ENCODE measurements around the gene GJA4. TPM values are rescaled to one million over a fixed set of nuclear protein-coding genes. Genes with fewer than 3 reads are reported as not detected.

Gene GJA4
- total and polyA plus RNA-seq, 2 donors (not counting 3 experiments of a cell fraction or from before 2014, with no cell fraction given): 22.1 to 175 TPM

DNA sequence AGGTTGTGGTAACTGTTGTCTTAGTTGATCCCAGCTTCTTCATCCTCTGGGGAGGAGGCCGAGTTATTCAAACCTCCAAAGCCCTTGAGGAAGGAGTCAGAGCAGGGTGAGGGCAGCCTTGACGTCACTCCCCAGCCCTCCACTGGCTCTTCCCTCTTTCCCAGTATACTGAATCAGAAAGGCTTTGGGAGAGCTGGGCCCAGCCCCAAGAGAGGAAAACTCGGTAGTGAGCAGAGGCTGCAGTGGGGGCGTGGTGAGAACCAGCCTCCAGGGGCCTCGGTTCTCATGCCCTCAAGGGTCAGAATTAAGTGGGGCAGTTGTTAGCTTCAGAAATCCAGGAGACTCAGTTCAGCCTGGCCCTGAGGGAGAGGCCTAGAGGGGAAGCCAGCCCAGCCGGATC lies 1.8 kb upstream of the GJA4 start:
- dilution Hi-C loops (cut with MboI; ENCODE audit: extremely low pct_ligation_motif_present, low sequenced_read_pairs): no loop called here
- DNase-seq (ENCODE audit: low read depth, low spot score): no peak
- intact Hi-C loops (cut with micrococcal nuclease): no loop called here
- BruUV-seq (replicated peaks): no TSS peak
- no peaks in the 10 kb centered on the region for H3K79me2 ChIP-seq (ENCODE audit: control insufficient read depth, insufficient read depth, low read length)
- H3K27me3 ChIP-seq (ENCODE audit: control insufficient read depth in 2 of 2, insufficient read depth in 2 of 2, low read length in 2 of 2): peaks cover 26 to 33% of the 10 kb centered on the region in 2 experiments
- no peaks in the 10 kb centered on the region for H3K9me3 ChIP-seq (replicated peaks; ENCODE audit: control insufficient read depth, insufficient read depth, low read length)
- peaks cover 0 to 14% of the 10 kb centered on the region in 2 experiments for H3K36me3 ChIP-seq (ENCODE audit: control insufficient read depth in 2 of 2, extremely low read depth in 1 of 2, insufficient read depth in 2 of 2, low read length in 2 of 2)
- H3K4me3 ChIP-seq (replicated peaks in 1 of 3; ENCODE audit: insufficient read depth in 1 of 3, low read depth in 1 of 3, low read length in 3 of 3): no peak overlapping the region
- no peak overlapping the region for H3K27ac ChIP-seq (ENCODE audit: insufficient read depth, low read depth, low read length)
- no peak overlapping the region for H3K9ac ChIP-seq (replicated peaks; ENCODE audit: extremely low read depth, insufficient read depth, low read length)
- TF ChIP-seq FOS (IDR thresholded peaks at IDR 0.05; ENCODE audit: borderline replicate concordance, insufficient read depth, low read length) (no peak), MYC (IDR thresholded peaks at IDR 0.05; ENCODE audit: low read depth, low read length) (no peak), EZH2 (IDR thresholded peaks at IDR 0.05; ENCODE audit: borderline replicate concordance, low read depth, low read length, severe bottlenecking) (no peak), JUN (IDR thresholded peaks at IDR 0.05; ENCODE audit: borderline replicate concordance, insufficient read depth, insufficient read length, low read depth) (no peak), POLR2AphosphoS5 (IDR thresholded peaks at IDR 0.05; ENCODE audit: insufficient read depth, low read depth, low read length) (no peak), POLR2A (IDR thresholded peaks at IDR 0.05; ENCODE audit: low read depth, low read length) (no peak), GATA2 (IDR thresholded peaks at IDR 0.05; ENCODE audit: insufficient read depth, insufficient read length, low read depth, low read length) (no peak)
- TF ChIP-seq, protein P1, sequence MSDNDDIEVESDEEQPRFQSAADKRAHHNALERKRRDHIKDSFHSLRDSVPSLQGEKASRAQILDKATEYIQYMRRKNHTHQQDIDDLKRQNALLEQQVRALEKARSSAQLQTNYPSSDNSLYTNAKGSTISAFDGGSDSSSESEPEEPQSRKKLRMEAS (IDR thresholded peaks at IDR 0.05; ENCODE audit: insufficient read depth, insufficient read length): no peak
- TF ChIP-seq, protein P2, sequence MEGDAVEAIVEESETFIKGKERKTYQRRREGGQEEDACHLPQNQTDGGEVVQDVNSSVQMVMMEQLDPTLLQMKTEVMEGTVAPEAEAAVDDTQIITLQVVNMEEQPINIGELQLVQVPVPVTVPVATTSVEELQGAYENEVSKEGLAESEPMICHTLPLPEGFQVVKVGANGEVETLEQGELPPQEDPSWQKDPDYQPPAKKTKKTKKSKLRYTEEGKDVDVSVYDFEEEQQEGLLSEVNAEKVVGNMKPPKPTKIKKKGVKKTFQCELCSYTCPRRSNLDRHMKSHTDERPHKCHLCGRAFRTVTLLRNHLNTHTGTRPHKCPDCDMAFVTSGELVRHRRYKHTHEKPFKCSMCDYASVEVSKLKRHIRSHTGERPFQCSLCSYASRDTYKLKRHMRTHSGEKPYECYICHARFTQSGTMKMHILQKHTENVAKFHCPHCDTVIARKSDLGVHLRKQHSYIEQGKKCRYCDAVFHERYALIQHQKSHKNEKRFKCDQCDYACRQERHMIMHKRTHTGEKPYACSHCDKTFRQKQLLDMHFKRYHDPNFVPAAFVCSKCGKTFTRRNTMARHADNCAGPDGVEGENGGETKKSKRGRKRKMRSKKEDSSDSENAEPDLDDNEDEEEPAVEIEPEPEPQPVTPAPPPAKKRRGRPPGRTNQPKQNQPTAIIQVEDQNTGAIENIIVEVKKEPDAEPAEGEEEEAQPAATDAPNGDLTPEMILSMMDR (IDR thresholded peaks at IDR 0.05; ENCODE audit: extremely low read depth in 1 of 2, insufficient read depth in 1 of 2, low read depth in 1 of 2, low read length in 2 of 2): no peak
- H3K4me2 ChIP-seq (ENCODE audit: insufficient read depth, low read length): no peak overlapping the region
- no peaks in the 10 kb centered on the region for H4K20me1 ChIP-seq (replicated peaks; ENCODE audit: control insufficient read depth, extremely low read depth, insufficient read depth, low read length)
- ChIA-PET POLR2A (no interaction called here), CTCF (interaction anchor here (1.0 to 2.5 kb wide), 2 partner anchors 62 to 76 kb away, joined by 3 to 9 read pairs; no protein-coding TSS in a partner anchor)
- H2AFZ ChIP-seq (ENCODE audit: low read depth, low read length): no peak overlapping the region
- H3K9me1 ChIP-seq (replicated peaks; ENCODE audit: control insufficient read depth, extremely low read depth, insufficient read depth, low read length): no peaks in the 10 kb centered on the region
- no peak for FAIRE-seq
- H3K4me1 ChIP-seq (ENCODE audit: control insufficient read depth, extremely low read depth, insufficient read depth, low read length): no peaks in the 10 kb centered on the region
